H9 (cell line): ENCODE measurements around the gene PIP5KL1. TPM values are rescaled to one million over a fixed set of nuclear protein-coding genes. Genes with fewer than 3 reads are reported as not detected.

Experiments used
- DNase-seq: peaks from one replicate; pipeline ENCODE4 v3.0.0-alpha.2; 2017
- H2AFZ ChIP-seq: one replicate; pipeline ENCODE4 v1.6.1; 2013; ENCODE audit warnings: mild to moderate bottlenecking, low read length, control low read depth, moderate library complexity
- H2AK5ac ChIP-seq: 2 replicates; pipeline ENCODE4 v1.6.1; 2013; ENCODE audit warnings: low read length, control low read depth, mixed read lengths; ENCODE audit not compliant: insufficient read length
- H2BK120ac ChIP-seq: one replicate; pipeline ENCODE4 v1.6.1; 2013; ENCODE audit warnings: low read depth, mild to moderate bottlenecking, low read length, control low read depth, inconsistent platforms; ENCODE audit not compliant: poor library complexity, severe bottlenecking
- H2BK12ac ChIP-seq: 2 replicates; pipeline ENCODE4 v1.6.1; 2013; ENCODE audit warnings: low read length, control low read depth, mixed read lengths, low read depth; ENCODE audit not compliant: insufficient read length
- H2BK15ac ChIP-seq: 2 replicates; pipeline ENCODE4 v1.6.1; 2013; ENCODE audit warnings: low read depth, low read length, control low read depth
- H2BK20ac ChIP-seq: one replicate; pipeline ENCODE4 v1.6.1; 2013; ENCODE audit warnings: low read depth, mild to moderate bottlenecking, low read length, control low read depth, inconsistent platforms; ENCODE audit not compliant: poor library complexity, severe bottlenecking
- H2BK5ac ChIP-seq: 2 replicates; pipeline ENCODE4 v1.6.1; 2013; ENCODE audit warnings: low read length, control low read depth, mixed read lengths; ENCODE audit not compliant: insufficient read length
- H3K14ac ChIP-seq: 2 replicates; pipeline ENCODE4 v1.6.1; 2013; ENCODE audit warnings: low read length, control low read depth; ENCODE audit not compliant: insufficient read depth
- H3K18ac ChIP-seq: 2 replicates; pipeline ENCODE4 v1.6.1; 2013; ENCODE audit warnings: low read depth, mild to moderate bottlenecking, mixed read lengths, low read length, control low read depth; ENCODE audit not compliant: insufficient read length
- H3K23ac ChIP-seq: 2 replicates; pipeline ENCODE4 v1.6.1; 2013; ENCODE audit warnings: low read length, control low read depth, mixed read lengths, low read depth; ENCODE audit not compliant: insufficient read length
- H3K23me2 ChIP-seq: 2 replicates; pipeline ENCODE4 v1.6.1; 2013; ENCODE audit warnings: low read depth, mild to moderate bottlenecking, mixed read lengths, low read length, control low read depth; ENCODE audit not compliant: insufficient read length, poor library complexity, severe bottlenecking
- H3K27ac ChIP-seq: 2 replicates; pipeline ENCODE4 v1.5.1; 2013; ENCODE audit warnings: low read length, control low read depth, mixed read lengths, low read depth; ENCODE audit not compliant: insufficient read length
- H3K27me3 ChIP-seq: 2 replicates; pipeline ENCODE4 v1.6.1; 2013; ENCODE audit warnings: low read length, control low read depth, inconsistent platforms; ENCODE audit not compliant: insufficient read depth
- H3K4ac ChIP-seq: 2 replicates; pipeline ENCODE4 v1.6.1; 2013; ENCODE audit warnings: low read depth, mild to moderate bottlenecking, control low read depth, inconsistent platforms, low read length, moderate library complexity
- H3K4me1 ChIP-seq: 2 replicates; pipeline ENCODE4 v1.6.1; 2013; ENCODE audit warnings: low read length, control low read depth, inconsistent platforms; ENCODE audit not compliant: insufficient read depth
- H3K4me2 ChIP-seq: 2 replicates; pipeline ENCODE4 v1.6.1; 2013; ENCODE audit warnings: low read length, control low read depth, mixed read lengths; ENCODE audit not compliant: insufficient read length, insufficient read depth
- H3K56ac ChIP-seq: 2 replicates; pipeline ENCODE4 v1.6.1; 2013; ENCODE audit warnings: low read depth, mild to moderate bottlenecking, mixed read lengths, low read length, control low read depth; ENCODE audit not compliant: insufficient read length
- H3K79me1 ChIP-seq: 2 replicates; pipeline ENCODE4 v1.6.1; 2013; ENCODE audit warnings: low read depth, mild to moderate bottlenecking, moderate library complexity, low read length, control low read depth, inconsistent platforms; ENCODE audit not compliant: insufficient read depth, poor library complexity, severe bottlenecking
- H3K79me2 ChIP-seq: 2 replicates; pipeline ENCODE4 v1.6.1; 2013; ENCODE audit warnings: low read length, control low read depth, inconsistent platforms; ENCODE audit not compliant: insufficient read depth
- H3K9ac ChIP-seq: 2 replicates; pipeline ENCODE4 v1.6.1; 2013; ENCODE audit warnings: low read length, control low read depth, mixed read lengths; ENCODE audit not compliant: insufficient read length; ENCODE audit errors: extremely low read depth
- H3K9me3 ChIP-seq: one replicate; pipeline ENCODE4 v1.6.1; 2013; ENCODE audit warnings: low read depth, low read length, inconsistent platforms; ENCODE audit not compliant: control insufficient read depth
- H3T11ph ChIP-seq: one replicate; pipeline ENCODE4 v1.6.1; 2013; ENCODE audit warnings: mild to moderate bottlenecking, low read length, control low read depth, inconsistent platforms
- H4K20me1 ChIP-seq: one replicate; pipeline ENCODE4 v1.6.1; 2013; ENCODE audit not compliant: control insufficient read depth, insufficient read length, insufficient read depth
- H4K5ac ChIP-seq: 2 replicates; pipeline ENCODE4 v1.6.1; 2013; ENCODE audit warnings: low read depth, mild to moderate bottlenecking, mixed read lengths, low read length, control low read depth; ENCODE audit not compliant: insufficient read length
- H4K8ac ChIP-seq: replicated peaks from 2 replicates; pipeline ENCODE4 v1.6.1; 2013; ENCODE audit warnings: low read length, control low read depth, mixed read lengths, low read depth; ENCODE audit not compliant: insufficient read length
- H4K91ac ChIP-seq: 2 replicates; pipeline ENCODE4 v1.6.1; 2013; ENCODE audit warnings: low read depth, mild to moderate bottlenecking, moderate library complexity, mixed read lengths, low read length, control low read depth; ENCODE audit not compliant: insufficient read length
- H3K27ac Mint-ChIP-seq, 3 experiments: 2 replicates in 2 of 3; 3 replicates in 1 of 3; pipeline ENCODE4 v1.8.0; 2020 to 2021; ENCODE audit warnings: mixed read lengths in 3 of 3, mild to moderate bottlenecking in 1 of 3, moderate library complexity in 1 of 3
- H3K27me3 Mint-ChIP-seq: 2 replicates; pipeline ENCODE4 v1.8.0; 2021; ENCODE audit warnings: low read depth, mild to moderate bottlenecking, moderate library complexity, mixed read lengths
- H3K36me3 Mint-ChIP-seq, 3 experiments: 2 replicates in 2 of 3; 3 replicates in 1 of 3; pipeline ENCODE4 v1.8.0; 2020 to 2021; ENCODE audit warnings: low read depth in 3 of 3, mixed read lengths in 3 of 3; ENCODE audit not compliant: insufficient read depth in 1 of 3
- H3K4me1 Mint-ChIP-seq, 2 experiments: 2 replicates each; pipeline ENCODE4 v1.8.0; 2020; ENCODE audit warnings: mixed read lengths in 2 of 2
- H3K4me3 Mint-ChIP-seq, 2 experiments: 2 replicates in 1 of 2; 3 replicates in 1 of 2; pipeline ENCODE4 v1.8.0; 2020 to 2021; ENCODE audit warnings: mild to moderate bottlenecking in 2 of 2, mixed read lengths in 2 of 2, moderate library complexity in 1 of 2
- H3K9me3 Mint-ChIP-seq, 2 experiments: 2 replicates in 1 of 2; 3 replicates in 1 of 2; pipeline ENCODE4 v1.8.0; 2020; ENCODE audit warnings: mild to moderate bottlenecking in 2 of 2, mixed read lengths in 2 of 2, moderate library complexity in 1 of 2
- WGBS: extraction: QIAGEN DNeasy Blood & Tissue Kit; methylation state at CpG from one replicate; pipeline ENCODE4 v1.1.7; 2013; ENCODE audit warnings: missing lambda C conversion rate, low lambda C conversion rate, mixed read lengths; ENCODE audit not compliant: insufficient read length; ENCODE audit errors: extremely low coverage; 5-methylcytosine and 5-hydroxymethylcytosine counted together
- total RNA-seq: library from RNA; stranded (reverse); gene quantifications from 2 replicates; pipeline ENCODE4 v1.2.1, GENCODE V29; 2021
- TF ChIP-seq, protein P1 (sequence below): fragments of 200-600 bp; sonication (generic); conservative IDR thresholded peaks from 3 replicates; pipeline ENCODE4 v1.8.0; 2021; ENCODE audit warnings: antibody characterized with exemption, mild to moderate bottlenecking

The PIP5KL1 gene
- total RNA-seq, 1 experiment from 2014 or later: 11.6 TPM

DNA sequence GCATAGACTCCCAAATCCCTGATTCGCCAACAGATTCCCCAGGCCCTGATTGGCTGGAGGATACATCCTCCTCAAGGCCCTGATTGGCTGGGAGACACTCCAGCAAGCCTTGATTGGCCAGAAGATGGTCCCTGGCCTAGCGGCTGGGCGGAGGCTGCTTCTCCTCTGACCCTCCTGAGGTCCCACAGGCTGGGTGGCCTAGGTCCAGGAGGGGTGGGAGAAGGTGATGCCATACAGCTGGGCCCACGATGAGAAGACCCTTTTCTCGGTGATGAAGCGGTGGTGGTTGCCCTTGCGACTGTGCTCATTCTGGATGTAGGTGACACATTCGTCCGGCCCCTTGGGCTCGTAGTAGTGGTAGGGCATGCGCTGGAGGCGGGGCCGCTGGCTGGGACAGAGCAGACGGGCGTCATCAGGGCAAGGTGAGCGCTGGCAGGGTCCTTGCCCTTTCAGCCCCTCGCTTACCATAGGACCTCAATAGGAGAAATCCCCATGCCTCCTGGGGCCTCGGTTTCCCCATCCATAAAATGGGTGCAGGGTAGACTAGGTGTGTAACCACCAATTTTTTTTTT lies 44.1 kb downstream of the PIP5KL1 start:
- no CpG with 5 or more reads among the region's 18 CpGs for WGBS
- Histone ChIP-seq H4K5ac (no peak overlapping the region), H4K20me1 (no peaks in the 10 kb centered on the region), H2BK15ac (no peak overlapping the region), H3K4me1 (no peaks in the 10 kb centered on the region), H3K27ac (no peak overlapping the region), H2AK5ac (no peak overlapping the region), H3K18ac (no peak overlapping the region), H3K56ac (no peak overlapping the region), H3K4ac (no peak overlapping the region), H3K14ac (no peak overlapping the region), H3K23me2 (no peaks in the 10 kb centered on the region), H3K27me3 (no peaks in the 10 kb centered on the region), H3K9ac (no peak overlapping the region), H4K91ac (no peak overlapping the region), H2BK20ac (no peak overlapping the region), H2BK5ac (no peak overlapping the region), H3T11ph (no peak overlapping the region), H3K4me2 (no peak overlapping the region), H3K23ac (no peak overlapping the region), H2AFZ (no peak overlapping the region), H4K8ac (no peak overlapping the region), H3K9me3 (no peaks in the 10 kb centered on the region), H2BK12ac (no peak overlapping the region), H2BK120ac (no peak overlapping the region), H3K79me2 (no peaks in the 10 kb centered on the region), H3K79me1 (no peaks in the 10 kb centered on the region)
- no peak for DNase-seq
- H3K4me1 Mint-ChIP-seq: peaks cover 6 to 20% of the 10 kb centered on the region in 2 experiments; a peak in 3 of 4 replicates
- H3K27ac Mint-ChIP-seq: peak overlapping the region in 1 of 3 experiments; percentile 40; a peak in 3 of 7 replicates
- H3K36me3 Mint-ChIP-seq: peaks cover 7 to 42% (median 39%) of the 10 kb centered on the region in 3 experiments; a peak in 6 of 7 replicates
- TF ChIP-seq, protein P1, sequence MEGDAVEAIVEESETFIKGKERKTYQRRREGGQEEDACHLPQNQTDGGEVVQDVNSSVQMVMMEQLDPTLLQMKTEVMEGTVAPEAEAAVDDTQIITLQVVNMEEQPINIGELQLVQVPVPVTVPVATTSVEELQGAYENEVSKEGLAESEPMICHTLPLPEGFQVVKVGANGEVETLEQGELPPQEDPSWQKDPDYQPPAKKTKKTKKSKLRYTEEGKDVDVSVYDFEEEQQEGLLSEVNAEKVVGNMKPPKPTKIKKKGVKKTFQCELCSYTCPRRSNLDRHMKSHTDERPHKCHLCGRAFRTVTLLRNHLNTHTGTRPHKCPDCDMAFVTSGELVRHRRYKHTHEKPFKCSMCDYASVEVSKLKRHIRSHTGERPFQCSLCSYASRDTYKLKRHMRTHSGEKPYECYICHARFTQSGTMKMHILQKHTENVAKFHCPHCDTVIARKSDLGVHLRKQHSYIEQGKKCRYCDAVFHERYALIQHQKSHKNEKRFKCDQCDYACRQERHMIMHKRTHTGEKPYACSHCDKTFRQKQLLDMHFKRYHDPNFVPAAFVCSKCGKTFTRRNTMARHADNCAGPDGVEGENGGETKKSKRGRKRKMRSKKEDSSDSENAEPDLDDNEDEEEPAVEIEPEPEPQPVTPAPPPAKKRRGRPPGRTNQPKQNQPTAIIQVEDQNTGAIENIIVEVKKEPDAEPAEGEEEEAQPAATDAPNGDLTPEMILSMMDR: no peak
- H3K9me3 Mint-ChIP-seq: no peaks in the 10 kb centered on the region; a peak in 1 of 5 replicates
- H3K4me3 Mint-ChIP-seq: no peak overlapping the region
- H3K27me3 Mint-ChIP-seq: no peaks in the 10 kb centered on the region; the same call in 1 of the 2 replicates
